HepG2 (cell line): Measurements from ENCODE around the gene PANK4. TPM values are rescaled to one million over a fixed set of nuclear protein-coding genes. Genes with fewer than 3 reads are reported as not detected.

Experiments used
- AGO2 ChIP-seq: fragments of 200-400 bp; formaldehyde crosslinking; optimal IDR thresholded peaks from 2 replicates; pipeline ENCODE3; 2017; ENCODE audit warnings: mild to moderate bottlenecking, low read depth, low read length, moderate library complexity
- ELF4 ChIP-seq: sonication (generic); formaldehyde crosslinking; IDR thresholded peaks from 2 replicates; pipeline ENCODE4 v1.5.0; 2020; ENCODE audit warnings: missing genetic modification reagents, mild to moderate bottlenecking, moderate library complexity, borderline replicate concordance
- FOXP1 ChIP-seq, 2 experiments: fragments of 450-650 bp in 1 of 2; IDR thresholded peaks; 2 replicates each; pipeline ENCODE4 v1.6.1; 2017 to 2018; ENCODE audit warnings: antibody characterized with exemption in 1 of 2
- GATAD1 ChIP-seq: IDR thresholded peaks from 2 replicates; pipeline ENCODE4 v1.6.1; 2016; ENCODE audit warnings: missing genetic modification reagents, missing compliant biosample characterization
- HOXA3 ChIP-seq: sonication (generic); formaldehyde crosslinking; IDR thresholded peaks from 2 replicates; pipeline ENCODE4 v1.5.0; 2020; ENCODE audit warnings: missing genetic modification reagents
- IRF2 ChIP-seq: IDR thresholded peaks from 2 replicates; pipeline ENCODE4 v1.6.1; 2018; ENCODE audit warnings: missing genetic modification reagents, missing compliant biosample characterization
- PRPF4 ChIP-seq: fragments of 200-400 bp; formaldehyde crosslinking; IDR thresholded peaks from 2 replicates; pipeline ENCODE4 v1.6.1; 2016; ENCODE audit warnings: low read length, low read depth; ENCODE audit not compliant: poor library complexity, severe bottlenecking
- REXO4 ChIP-seq: sonication (generic); formaldehyde crosslinking; IDR thresholded peaks from 2 replicates; pipeline ENCODE4 v1.8.0; 2022; ENCODE audit warnings: missing genetic modification reagents, mild to moderate bottlenecking, borderline replicate concordance
- SNAI1 ChIP-seq: sonication (generic); formaldehyde crosslinking; IDR thresholded peaks from 2 replicates; pipeline ENCODE4 v1.5.0; 2020; ENCODE audit warnings: mild to moderate bottlenecking, missing genetic modification reagents, borderline replicate concordance
- SP2 ChIP-seq: sonication (generic); formaldehyde crosslinking; IDR thresholded peaks from 2 replicates; pipeline ENCODE4 v1.5.1; 2020; ENCODE audit warnings: mild to moderate bottlenecking, missing genetic modification reagents
- THAP11 ChIP-seq: IDR thresholded peaks from 2 replicates; pipeline ENCODE4 v1.6.1; 2016; ENCODE audit warnings: missing biosample characterization, missing genetic modification reagents
- ZFY ChIP-seq: sonication (generic); formaldehyde crosslinking; IDR thresholded peaks from 2 replicates; pipeline ENCODE4 v1.4.0; 2020; ENCODE audit warnings: missing genetic modification reagents
- ZKSCAN1 ChIP-seq: fragments of 150-350 bp; IDR thresholded peaks from 2 replicates; pipeline ENCODE4 v1.6.1; 2014; ENCODE audit warnings: low read length
- ZMYM4 ChIP-seq: sonication (generic); formaldehyde crosslinking; IDR thresholded peaks from 2 replicates; pipeline ENCODE4 v1.8.1; 2023; ENCODE audit warnings: mild to moderate bottlenecking, missing genetic modification reagents
- ZNF263 ChIP-seq: sonication (generic); formaldehyde crosslinking; IDR thresholded peaks from 2 replicates; pipeline ENCODE4 v1.4.0; 2020; ENCODE audit warnings: missing genetic modification reagents
- ZNF274 ChIP-seq: sonication (generic); formaldehyde crosslinking; IDR thresholded peaks from 2 replicates; pipeline ENCODE4 v1.5.1; 2020; ENCODE audit warnings: mild to moderate bottlenecking, missing genetic modification reagents
- ZNF326 ChIP-seq: sonication (generic); formaldehyde crosslinking; IDR thresholded peaks from 2 replicates; pipeline ENCODE4 v1.4.0; 2020; ENCODE audit warnings: missing genetic modification reagents, borderline replicate concordance
- ZNF350 ChIP-seq: sonication (generic); formaldehyde crosslinking; IDR thresholded peaks from 2 replicates; pipeline ENCODE4 v1.4.0; 2020; ENCODE audit warnings: mild to moderate bottlenecking, low read depth, missing genetic modification reagents, borderline replicate concordance
- ZSCAN25 ChIP-seq: sonication (generic); formaldehyde crosslinking; IDR thresholded peaks from 2 replicates; pipeline ENCODE4 v1.8.0; 2022; ENCODE audit warnings: mild to moderate bottlenecking, missing genetic modification reagents
- polyA plus RNA-seq, 8 experiments: library from polyadenylated mRNA; depleted of rRNA in 3 of 8; stranded (reverse) in 7 of 8; unstranded in 1 of 8; fragments of >200 nt; fragmentation: Illumina TruSeq in 4 of 8; extraction: Trizol in 4 of 8; gene quantifications; 2 replicates each; pipeline versions ENCODE4 v1.2.1 to v1.2.3, GENCODE V29; 2011 to 2016; ENCODE audit warnings: low read depth in 4 of 8, missing spikeins in 1 of 8, mixed read lengths in 1 of 8; ENCODE audit not compliant: insufficient read depth in 1 of 8
- total RNA-seq, 5 experiments: library from RNA; depleted of rRNA; stranded (reverse); fragments of >200 nt; fragmentation: Illumina TruSeq; extraction: Trizol; gene quantifications; 2 replicates each; pipeline ENCODE4 v1.2.3, GENCODE V29; 2016; ENCODE audit warnings: low read depth in 1 of 5
- TF ChIP-seq, protein P1 (sequence below): sonication (generic); formaldehyde crosslinking; IDR thresholded peaks from 2 replicates; pipeline ENCODE4 v1.4.0; 2020; ENCODE audit warnings: missing genetic modification reagents
- TF ChIP-seq, protein P2 (sequence below): sonication (generic); formaldehyde crosslinking; IDR thresholded peaks from 2 replicates; pipeline ENCODE4 v1.4.0; 2020; ENCODE audit warnings: mild to moderate bottlenecking, missing genetic modification reagents
- TF ChIP-seq, protein P3 (sequence below): IDR thresholded peaks from 2 replicates; pipeline ENCODE4 v1.4.0; 2020; ENCODE audit warnings: mild to moderate bottlenecking, missing genetic modification reagents

PANK4 gene
- total and polyA plus RNA-seq, 2 of the 13 experiments (the other 11 are each of a cell fraction or from before 2014, with no cell fraction given), result 17.4 to 19.3 TPM

DNA sequence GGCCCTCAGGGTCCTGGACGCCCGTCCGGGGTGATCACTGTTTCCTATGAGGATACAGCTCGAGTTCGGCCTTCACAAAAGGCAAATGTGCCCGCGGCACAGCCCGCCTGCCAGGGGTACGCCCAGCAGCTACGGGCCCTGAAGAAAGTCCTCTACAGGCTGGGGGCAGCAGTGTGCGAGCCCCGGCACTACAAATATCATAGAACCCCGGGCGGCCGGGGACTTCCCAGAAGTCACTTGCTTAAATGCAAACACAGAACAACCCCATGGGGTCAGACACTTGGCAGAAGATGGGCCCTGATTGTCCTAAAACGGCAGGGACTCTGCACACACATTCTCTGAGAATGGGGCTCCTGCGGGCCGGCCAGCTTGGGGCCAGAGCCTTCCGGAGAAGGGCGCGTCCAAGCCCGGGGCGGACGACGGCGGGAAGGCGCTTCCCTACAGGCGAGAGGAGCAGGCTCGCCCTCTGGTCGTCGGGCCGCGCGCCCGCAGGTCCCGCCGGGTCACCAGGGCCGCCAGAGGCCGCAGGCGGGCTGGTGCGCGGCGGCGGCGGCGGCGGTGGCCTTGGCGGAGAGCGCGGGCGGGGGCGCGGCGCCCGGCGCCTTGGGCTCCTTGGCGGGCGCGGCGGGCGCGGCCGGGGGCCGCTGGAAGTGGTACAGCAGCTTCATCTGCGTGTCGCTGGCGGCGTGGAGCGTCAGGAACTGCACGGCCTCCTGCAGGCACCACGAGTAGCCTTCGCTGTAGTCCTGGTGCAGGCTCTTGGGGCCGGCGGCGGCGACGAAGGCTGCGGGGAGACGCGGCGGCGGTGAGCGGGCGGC lies 2.8 kb upstream of the PANK4 start (continued):
- no peak for TF ChIP-seq ZKSCAN1
- no peak for TF ChIP-seq ELF4 (CRISPR knock-in tag)
- TF ChIP-seq FOXP1 (IDR thresholded peaks at IDR 0.05), result no peak
- no peak for TF ChIP-seq FOXP1 (CRISPR knock-in tag; IDR thresholded peaks at IDR 0.05)
- TF ChIP-seq, protein P1, sequence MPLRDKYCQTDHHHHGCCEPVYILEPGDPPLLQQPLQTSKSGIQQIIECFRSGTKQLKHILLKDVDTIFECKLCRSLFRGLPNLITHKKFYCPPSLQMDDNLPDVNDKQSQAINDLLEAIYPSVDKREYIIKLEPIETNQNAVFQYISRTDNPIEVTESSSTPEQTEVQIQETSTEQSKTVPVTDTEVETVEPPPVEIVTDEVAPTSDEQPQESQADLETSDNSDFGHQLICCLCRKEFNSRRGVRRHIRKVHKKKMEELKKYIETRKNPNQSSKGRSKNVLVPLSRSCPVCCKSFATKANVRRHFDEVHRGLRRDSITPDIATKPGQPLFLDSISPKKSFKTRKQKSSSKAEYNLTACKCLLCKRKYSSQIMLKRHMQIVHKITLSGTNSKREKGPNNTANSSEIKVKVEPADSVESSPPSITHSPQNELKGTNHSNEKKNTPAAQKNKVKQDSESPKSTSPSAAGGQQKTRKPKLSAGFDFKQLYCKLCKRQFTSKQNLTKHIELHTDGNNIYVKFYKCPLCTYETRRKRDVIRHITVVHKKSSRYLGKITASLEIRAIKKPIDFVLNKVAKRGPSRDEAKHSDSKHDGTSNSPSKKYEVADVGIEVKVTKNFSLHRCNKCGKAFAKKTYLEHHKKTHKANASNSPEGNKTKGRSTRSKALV (CRISPR knock-in tag), result peak; percentile 61; the same call in 1 of the 2 replicates
- no peak for TF ChIP-seq ZNF350 (CRISPR knock-in tag)
- TF ChIP-seq REXO4, result no peak
- no peak for TF ChIP-seq ZNF274
- no peak for TF ChIP-seq ZNF326 (CRISPR knock-in tag)
- no peak for TF ChIP-seq GATAD1 (CRISPR knock-in tag)
- TF ChIP-seq, protein P2, sequence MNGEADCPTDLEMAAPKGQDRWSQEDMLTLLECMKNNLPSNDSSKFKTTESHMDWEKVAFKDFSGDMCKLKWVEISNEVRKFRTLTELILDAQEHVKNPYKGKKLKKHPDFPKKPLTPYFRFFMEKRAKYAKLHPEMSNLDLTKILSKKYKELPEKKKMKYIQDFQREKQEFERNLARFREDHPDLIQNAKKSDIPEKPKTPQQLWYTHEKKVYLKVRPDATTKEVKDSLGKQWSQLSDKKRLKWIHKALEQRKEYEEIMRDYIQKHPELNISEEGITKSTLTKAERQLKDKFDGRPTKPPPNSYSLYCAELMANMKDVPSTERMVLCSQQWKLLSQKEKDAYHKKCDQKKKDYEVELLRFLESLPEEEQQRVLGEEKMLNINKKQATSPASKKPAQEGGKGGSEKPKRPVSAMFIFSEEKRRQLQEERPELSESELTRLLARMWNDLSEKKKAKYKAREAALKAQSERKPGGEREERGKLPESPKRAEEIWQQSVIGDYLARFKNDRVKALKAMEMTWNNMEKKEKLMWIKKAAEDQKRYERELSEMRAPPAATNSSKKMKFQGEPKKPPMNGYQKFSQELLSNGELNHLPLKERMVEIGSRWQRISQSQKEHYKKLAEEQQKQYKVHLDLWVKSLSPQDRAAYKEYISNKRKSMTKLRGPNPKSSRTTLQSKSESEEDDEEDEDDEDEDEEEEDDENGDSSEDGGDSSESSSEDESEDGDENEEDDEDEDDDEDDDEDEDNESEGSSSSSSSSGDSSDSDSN, result peak; percentile 75; the same call in 1 of the 2 replicates
- TF ChIP-seq AGO2, result no peak
- TF ChIP-seq SNAI1 (CRISPR knock-in tag), result no peak
- TF ChIP-seq PRPF4, result no peak
- 0 out of 2 replicates have a peak, but pooled peaks have one; percentile 14 for TF ChIP-seq HOXA3 (CRISPR knock-in tag)
- TF ChIP-seq ZMYM4 (CRISPR knock-in tag), result no peak
- TF ChIP-seq ZNF263, result no peak
- TF ChIP-seq ZFY (CRISPR knock-in tag), result peak; percentile 57; the same call in 1 of the 2 replicates
- TF ChIP-seq, protein P3, sequence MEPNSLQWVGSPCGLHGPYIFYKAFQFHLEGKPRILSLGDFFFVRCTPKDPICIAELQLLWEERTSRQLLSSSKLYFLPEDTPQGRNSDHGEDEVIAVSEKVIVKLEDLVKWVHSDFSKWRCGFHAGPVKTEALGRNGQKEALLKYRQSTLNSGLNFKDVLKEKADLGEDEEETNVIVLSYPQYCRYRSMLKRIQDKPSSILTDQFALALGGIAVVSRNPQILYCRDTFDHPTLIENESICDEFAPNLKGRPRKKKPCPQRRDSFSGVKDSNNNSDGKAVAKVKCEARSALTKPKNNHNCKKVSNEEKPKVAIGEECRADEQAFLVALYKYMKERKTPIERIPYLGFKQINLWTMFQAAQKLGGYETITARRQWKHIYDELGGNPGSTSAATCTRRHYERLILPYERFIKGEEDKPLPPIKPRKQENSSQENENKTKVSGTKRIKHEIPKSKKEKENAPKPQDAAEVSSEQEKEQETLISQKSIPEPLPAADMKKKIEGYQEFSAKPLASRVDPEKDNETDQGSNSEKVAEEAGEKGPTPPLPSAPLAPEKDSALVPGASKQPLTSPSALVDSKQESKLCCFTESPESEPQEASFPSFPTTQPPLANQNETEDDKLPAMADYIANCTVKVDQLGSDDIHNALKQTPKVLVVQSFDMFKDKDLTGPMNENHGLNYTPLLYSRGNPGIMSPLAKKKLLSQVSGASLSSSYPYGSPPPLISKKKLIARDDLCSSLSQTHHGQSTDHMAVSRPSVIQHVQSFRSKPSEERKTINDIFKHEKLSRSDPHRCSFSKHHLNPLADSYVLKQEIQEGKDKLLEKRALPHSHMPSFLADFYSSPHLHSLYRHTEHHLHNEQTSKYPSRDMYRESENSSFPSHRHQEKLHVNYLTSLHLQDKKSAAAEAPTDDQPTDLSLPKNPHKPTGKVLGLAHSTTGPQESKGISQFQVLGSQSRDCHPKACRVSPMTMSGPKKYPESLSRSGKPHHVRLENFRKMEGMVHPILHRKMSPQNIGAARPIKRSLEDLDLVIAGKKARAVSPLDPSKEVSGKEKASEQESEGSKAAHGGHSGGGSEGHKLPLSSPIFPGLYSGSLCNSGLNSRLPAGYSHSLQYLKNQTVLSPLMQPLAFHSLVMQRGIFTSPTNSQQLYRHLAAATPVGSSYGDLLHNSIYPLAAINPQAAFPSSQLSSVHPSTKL (CRISPR knock-in tag), result no peak
- TF ChIP-seq ZSCAN25, result no peak
- TF ChIP-seq IRF2 (CRISPR knock-in tag), result no peak
- TF ChIP-seq SP2 (CRISPR knock-in tag), result no peak
- no peak for TF ChIP-seq THAP11 (CRISPR knock-in tag)
